Stimulated activated CD4-positive, alpha-beta T cell treated with anti-CD3 and anti-CD28 coated beads, TNF-alpha, amount 100 ng/mL, for 4 hours (primary cell): ENCODE data around the gene TSGA10.
"Not testable (repeated sequence)": the region's sequence is repeated elsewhere in the genome, so short reads cannot be mapped to it uniquely, and the experiment has no call there.

Source experiments
- DNase-seq, 3 experiments: peaks; one replicate each; pipeline ENCODE4 v3.0.0-alpha.2; 2020; ENCODE audit warnings: low read depth in 3 of 3

The TSGA10 gene

DNA sequence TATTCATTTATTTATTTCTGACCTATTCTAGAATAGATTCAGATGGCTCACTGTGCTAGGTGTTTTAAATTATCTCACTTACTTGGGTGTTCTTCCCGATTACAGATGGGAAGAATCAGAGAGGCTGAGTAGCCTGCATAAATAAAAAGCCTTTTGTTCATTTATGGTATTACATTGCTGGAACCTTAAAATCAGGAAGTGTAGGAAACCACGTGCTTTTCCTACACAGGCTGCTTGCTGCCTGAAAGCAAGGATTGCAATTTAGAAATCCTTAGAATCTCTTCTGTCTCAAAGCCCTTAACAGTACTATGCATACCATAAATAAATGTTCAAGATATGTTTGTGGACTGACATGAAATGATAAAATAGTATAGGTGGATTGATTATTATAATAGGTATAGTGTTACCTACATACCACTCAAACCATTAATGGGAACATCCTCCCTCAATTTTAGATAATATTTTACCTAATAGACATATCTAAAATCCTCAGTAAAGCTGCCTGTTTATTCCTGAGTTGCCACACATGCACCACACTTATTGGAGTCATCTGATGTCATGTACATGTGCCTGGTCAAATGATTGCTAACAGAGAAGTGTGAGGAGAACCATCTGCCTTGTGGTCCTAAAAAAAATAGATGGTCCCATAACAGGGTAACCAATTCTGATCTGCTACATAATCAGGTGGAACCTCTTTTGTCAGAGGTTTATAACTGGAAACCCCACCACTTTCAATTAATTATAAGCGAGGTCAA is 86.7 kb downstream of the TSGA10 start:
- no peak for DNase-seq

DNA sequence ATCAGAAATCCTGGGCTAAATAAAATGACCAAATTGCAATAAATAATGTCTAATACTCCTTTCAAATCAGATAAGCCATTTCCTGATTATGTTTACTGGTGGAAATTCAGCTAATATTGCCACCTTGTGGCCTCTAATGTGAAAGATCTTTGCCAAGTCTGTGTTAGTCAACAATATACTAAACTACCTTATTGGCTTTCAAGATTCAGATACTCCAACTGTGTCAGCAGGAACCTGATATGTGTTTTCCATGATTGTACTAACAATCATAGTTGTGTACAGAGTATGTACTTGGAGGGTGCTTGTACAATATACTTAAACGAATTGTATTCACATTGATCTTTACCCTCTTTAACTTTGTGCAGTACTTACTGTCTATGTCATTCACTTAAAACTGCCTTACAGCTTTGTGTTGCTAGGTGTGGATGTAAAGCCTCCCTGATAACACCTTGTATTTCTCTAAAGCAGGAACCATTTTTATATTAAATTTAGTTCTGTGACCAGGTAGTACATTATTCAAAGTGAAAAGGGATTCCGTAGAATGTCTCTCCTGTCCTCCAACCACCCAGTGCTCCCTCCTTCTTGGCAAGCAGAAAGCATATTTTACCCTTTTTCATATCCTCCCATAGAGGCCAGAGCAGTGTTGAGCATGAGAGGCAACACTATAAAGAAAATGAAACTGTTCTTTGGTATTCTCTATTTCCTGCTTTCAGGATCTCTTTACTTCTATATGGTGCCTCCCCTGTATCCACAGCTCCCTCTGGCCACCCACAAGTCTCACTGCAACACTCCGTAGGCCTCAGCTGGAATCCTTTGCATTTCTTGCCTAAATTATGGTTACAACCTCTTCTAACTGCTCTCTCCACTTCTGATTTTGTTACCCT is 88.4 kb downstream of the TSGA10 start:
- peak in 1 of 3 experiments; percentile 2 for DNase-seq

DNA sequence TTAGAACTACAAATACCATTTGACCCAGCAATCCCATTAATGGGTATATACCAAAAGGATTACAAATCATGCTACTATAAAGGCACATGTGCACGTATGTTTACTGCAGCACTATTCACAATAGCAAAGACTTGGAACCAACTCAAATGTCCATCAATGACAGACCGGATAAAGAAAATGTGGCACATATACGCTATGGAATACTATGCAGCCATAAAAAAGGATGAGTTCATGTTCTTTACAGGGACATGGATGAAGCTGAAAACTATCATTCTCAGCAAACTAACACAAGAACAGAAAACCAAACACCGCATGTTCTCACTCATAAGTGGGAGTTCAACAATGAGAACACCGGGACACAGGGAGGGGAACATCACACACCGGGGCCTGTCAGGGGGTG is 105.6 kb downstream of the TSGA10 start:
- DNase-seq: not testable (repeated sequence)

DNA sequence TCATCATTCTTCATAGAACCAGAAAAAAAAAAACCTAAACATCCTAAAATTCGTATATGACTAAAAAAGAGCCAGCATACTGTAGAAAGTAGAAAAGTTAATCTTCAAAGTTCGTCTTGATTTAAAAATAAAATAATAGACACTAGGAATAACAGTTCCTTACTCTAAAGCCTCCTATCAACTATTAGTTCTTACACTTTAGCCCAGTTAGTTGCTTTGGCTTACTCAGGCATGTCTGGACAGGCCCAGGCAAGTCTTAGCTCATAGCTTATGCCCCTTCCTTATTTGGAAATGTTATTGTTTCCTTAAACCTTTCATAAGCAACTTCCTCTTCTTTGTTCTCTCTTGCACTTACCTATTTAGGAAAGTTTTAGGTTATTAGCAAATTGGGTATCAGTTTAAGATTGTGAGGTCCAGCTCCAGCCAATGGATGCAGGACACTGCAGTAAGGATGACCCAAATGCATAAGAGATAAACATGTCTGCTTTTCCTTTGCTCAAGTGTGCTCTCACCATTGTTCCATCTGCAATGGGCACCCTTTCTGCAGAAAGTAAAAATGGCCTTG is 113.9 kb downstream of the TSGA10 start:
- DNase-seq: not testable (repeated sequence)

DNA sequence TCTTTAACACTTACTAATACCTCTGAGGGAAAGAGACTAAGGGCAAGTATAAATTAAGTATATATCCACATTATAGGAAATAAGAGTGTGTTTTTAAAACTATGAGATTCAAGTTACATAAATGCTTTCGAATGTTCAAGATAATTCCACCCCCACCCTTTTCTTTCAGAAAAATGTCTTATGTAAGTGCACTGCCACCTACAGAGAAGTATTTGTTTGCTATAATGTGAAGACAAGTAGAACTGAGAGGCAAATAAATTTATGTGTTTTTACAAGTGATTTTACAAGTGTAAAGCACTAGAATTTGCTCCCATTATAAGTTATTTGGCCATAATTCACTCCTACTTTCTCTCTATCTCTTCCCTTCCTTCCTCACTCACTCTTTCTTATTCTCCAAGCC is 118.8 kb downstream of the TSGA10 start:
- no peak for DNase-seq

DNA sequence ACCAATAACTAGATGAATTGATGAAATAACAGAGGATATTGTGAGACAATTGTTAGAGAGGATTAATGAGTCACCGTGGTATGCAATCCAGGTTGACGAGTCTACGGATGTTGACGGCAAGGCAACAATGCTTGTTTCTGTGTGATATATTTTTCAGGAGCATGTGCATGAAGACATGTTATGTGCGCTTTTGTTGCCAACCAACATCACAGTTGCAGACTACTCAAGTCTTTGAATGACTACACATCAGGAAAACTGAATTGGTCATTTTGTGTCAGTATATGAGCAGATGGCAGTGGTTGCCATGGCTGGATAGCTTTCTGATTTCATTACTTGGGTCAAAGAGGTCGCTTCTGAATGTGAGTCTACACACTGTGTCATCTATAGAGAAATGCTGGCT is 122.0 kb downstream of the TSGA10 start:
- DNase-seq: no peak

DNA sequence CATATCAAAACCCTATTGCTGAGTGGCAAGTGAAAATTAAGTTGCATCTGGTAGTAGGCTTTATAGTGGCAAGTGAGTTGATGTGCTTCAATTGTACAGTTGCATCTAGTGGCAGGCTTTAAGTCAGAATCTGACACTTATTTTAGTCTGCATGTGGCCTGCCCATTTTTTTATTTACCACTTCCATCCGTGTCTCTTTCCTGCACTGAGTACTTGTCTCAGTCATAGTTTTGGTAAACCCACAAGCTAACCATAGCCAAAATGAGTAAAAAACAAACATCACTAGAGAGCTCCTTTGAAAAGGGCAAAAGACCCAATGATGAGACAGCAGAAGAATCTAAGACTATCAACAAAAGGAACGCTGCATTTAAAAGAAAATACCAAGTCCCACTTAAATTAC is 122.7 kb downstream of the TSGA10 start:
- no peak for DNase-seq

DNA sequence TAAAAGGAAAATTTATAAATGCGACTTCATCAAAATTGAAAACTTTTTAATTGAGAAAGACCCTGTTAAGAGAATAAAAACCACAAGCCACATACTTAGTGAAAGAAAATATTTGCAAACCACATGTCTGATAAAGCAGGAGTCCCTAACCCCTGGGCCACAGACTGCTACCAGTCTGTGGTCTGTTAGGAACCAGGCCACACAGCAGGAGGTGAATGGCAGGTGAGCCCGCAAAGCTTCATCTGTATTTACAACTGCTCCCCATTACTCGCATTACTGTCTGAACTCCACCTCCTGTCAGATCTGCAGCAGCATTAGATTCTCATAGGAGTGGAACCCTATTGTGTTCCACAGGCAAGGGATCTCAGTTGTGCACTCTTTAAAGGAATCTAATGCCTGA is 123.3 kb downstream of the TSGA10 start:
- DNase-seq: no peak

DNA sequence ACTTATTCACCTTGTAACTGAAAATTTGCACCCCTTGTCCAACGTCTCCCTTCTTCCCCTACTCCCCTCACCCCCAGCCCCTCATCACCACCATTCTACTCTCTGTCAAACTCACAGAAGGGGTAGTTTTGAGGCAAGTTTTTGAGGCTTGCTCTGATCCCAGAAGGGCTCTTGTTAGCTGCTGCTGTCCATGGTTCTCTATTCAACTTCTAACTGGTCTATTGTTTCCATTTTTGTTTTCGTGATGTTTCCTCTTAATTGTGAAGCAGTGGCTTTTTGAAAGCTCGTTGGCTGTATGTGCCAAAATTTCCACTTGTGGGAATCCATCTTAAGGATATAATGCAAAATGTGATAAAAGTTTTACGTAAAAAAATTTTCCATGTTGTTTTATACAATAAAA is 126.2 kb downstream of the TSGA10 start:
- no peak for DNase-seq

DNA sequence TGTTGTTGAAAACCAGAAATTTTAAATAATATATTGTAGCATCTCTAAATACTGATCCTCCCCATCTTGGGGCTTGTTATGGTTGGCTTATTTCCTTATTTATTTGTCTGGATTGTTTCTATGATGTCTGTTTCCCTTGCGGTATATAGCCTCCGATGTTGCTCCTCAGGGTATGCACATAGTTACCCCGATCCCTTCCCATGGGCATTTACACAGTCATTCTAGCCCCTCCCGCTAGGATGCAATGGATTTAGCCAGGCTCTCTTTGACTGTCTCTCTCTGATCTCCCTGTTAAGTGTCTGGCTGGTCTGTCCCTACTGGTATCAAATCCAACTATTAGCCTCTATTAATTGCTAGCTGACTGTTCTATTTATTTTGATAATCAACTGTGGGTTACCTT is 126.9 kb downstream of the TSGA10 start:
- DNase-seq: no peak

DNA sequence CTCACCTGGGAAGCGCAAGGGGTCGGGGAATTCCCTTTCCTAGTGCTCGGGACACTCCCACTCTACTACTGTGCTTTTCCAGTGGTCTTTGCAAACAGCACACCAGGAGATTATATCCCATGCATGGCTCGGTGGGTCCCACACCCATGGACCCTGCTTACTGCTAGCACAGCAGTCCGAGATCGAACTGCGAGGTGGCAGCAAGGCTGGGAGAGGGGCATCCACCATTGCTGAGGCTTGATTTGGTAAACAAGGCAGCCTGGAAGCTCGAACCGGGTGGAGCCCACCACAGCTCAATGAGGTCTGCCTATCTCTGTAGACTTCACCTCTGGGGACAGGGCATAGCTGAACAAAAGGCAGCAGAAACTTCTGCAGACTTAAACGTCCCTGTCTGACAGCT is 154.0 kb downstream of the TSGA10 start:
- DNase-seq: no peak

DNA sequence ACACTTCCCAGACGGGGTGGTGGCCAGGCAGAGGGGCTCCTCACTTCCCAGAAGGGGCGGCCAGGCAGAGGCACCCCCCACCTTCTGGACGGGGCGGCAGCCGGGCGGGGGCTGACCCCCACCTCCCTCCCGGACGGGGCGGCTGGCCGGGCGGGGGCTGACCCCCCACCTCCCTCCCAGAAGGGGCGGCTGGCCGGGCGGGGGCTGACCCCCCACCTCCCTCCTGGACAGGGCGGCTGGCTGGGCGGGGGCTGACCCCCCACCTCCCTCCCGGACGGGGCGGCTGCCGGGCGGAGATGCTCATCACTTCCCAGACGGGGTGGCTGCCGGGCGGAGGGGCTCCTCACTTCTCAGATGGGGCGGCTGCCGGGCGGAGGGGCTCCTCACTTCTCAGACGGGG is 166.0 kb downstream of the TSGA10 start:
- DNase-seq: not testable (repeated sequence)

DNA sequence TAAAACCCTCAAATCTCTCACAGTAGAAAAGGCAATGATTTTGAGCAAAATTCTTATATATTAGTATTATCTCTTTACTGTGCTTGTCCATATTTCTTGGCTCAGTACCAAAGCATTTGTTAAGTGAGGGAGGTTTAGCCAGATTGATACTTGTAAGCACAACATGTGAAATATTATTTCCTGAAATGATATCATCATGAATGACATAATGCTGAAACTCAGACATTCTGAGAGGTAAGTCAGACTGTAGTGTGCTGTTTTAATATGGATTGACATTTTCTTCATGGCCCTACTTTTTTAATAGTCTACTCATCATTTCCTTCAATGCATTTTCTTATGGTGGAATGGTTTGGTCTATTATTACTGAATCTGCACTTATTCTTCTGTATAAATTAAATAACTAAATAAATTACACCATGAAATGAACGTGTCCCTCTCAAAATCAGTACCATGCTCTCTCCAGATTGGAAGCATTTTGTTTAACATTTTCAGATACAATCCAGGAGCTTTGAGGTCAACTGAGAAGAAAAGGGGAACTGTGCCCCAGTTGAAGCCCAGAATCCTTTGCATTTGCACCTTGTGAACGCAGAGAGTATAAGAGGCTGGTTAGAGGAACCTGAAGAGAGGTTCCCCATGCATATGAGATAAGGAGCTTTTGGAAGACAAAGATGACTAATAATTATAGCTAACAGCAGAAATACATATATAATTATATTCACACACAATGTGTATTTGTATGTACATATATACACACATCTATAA is 168.7 kb downstream of the TSGA10 start:
- no peak for DNase-seq

DNA sequence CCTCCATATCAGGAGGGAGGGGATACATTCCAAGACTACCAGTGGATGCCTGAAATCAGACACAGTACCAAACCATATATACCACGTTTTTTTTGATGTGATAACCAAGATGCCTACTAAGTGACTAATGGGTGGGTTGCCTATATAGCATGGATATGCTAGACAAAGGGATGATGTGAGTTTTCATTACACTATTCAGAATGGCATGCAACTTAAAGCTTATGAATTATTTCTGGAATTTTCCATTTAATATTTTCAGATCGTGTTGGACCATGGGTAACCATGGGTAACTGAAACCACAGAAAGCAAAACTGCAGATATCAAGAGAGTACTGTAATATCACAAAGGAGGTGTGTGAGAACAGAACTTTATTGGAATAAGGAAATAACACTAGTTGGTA is 179.1 kb downstream of the TSGA10 start:
- DNase-seq: no peak

DNA sequence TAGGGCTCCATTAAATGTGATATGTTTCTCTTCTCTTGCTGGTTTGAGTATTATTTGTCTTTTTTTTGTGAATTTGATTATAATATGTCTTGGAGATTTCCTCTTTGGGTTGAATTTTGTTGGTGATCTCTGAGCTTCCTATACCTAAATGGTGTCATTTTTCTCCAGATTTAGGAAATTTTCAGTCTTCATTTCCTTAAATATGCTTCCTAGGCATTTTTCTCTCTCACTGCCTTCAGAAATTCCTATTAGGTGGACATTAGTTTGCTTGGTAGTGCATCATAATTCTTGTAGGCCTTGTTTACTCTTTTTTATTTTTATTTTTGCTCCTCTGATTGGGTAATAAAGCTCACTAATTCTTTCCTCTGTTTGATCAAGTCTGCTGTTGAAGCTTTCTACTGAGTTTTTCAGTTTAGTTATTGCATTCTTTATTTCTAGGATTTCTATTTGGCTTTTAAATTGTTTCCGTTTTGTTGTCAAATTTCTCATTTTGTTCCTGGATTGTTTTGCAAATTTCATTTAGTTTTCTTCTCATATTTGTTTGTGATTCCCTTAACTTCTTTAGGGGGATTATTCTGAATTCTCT is 182.1 kb downstream of the TSGA10 start:
- no peak for DNase-seq

DNA sequence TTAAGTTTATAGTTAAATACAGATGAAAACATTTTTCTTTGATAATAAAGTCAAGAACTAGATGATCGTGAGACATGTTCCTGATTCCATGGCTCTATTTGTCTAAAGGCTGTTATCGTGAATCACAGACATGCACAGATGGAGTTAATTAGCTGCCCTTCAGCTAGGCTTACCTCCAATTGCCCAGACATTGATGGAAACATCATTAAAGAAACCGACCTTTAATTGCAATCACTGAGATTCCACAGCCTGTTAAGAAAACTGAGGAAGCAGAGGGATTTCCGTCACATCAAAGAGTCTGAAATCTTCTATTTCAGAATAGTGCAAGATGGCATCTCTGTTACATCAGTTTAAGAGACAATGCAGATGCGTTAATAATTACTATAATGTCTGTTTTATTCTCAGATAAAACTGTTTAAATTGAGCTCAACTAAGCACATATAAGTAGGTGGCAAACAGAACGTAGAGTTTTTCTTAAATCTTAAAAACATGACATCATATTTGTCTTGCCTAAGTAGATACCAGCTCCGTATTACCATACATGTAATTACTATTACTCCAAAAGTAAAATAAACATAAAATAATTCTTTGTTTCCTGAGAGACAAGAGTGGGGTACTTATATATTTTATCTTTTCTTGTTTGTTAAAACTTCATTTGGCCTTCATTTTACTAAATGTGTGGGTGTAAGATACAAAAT is 194.8 kb downstream of the TSGA10 start:
- no peak for DNase-seq

DNA sequence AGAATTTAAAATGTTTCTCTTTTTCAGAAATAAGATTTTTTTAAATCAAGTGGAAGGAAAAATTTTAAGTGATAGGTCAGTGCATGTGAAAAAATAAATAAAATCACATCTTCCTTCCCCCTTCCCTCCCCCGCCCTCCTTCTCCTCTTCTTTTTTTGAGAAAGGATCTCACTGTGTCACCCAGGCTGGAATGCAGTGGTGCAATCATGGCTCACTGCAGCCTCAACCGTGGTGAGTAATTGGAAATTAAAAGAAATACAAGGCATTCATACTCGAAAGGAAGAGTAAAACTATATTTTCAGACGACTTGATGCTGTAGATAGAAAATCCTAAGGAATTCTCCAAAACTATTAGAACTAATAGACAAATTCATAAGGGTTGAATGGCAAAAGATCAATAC is 201.8 kb downstream of the TSGA10 start:
- DNase-seq: no peak

DNA sequence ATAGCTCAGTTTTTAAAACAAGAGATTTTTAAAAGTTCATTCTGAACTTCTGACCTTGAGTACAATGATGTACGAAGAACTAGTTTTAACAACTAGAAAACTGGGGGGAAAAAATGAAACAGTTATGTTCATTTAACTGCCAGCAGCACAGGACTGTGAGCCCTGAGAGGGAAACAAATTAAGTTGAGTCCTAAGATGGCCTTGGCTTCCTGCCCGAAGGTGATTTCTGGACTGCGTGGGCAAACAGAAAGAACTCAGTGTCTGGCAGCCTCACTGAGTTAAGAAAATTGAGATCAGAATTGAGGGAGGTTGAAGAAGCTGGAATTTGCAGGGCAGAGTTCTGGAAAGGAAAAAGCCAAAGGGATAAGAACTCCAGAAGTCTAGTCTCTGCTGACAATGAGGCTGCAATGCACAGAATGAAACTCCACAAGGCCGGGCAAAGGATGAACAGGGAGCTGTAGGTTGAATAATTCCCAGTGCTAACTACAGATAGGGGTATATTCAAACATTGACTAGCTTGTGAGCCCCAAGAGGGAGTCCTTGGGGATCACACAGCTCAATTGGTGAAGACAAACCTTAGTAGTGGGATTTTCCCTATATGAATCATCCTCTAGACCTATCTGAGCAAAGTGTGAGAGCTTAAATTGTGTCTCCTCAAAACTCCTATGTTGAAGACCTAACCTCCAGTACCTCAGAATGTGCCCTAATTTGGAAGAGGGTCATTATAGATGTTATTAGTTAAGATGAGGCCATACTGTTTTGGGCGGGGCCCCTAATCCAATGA is 205.6 kb downstream of the TSGA10 start:
- no peak for DNase-seq

DNA sequence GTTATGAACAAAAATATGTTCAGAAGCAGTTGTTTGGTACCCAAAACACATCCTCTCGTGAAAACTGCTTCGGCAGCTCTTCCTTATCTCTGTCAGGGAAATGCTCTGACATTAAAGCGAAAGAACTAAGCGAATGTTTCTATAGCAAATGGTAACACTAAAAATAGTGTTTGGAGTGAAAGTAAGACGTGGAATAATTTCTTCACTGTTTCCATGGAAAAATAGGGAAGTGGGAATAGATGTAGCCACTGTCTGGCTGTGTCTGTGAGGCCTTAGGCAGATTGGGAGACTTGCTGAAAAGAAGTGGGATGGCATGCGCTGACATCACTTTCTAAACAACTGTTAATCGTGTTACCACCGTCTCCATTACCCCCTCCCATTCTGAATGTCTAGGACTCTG is 207.2 kb downstream of the TSGA10 start:
- DNase-seq: no peak
